ENCODE data around the gene ATP5F1D.

ATP5F1D gene

DNA sequence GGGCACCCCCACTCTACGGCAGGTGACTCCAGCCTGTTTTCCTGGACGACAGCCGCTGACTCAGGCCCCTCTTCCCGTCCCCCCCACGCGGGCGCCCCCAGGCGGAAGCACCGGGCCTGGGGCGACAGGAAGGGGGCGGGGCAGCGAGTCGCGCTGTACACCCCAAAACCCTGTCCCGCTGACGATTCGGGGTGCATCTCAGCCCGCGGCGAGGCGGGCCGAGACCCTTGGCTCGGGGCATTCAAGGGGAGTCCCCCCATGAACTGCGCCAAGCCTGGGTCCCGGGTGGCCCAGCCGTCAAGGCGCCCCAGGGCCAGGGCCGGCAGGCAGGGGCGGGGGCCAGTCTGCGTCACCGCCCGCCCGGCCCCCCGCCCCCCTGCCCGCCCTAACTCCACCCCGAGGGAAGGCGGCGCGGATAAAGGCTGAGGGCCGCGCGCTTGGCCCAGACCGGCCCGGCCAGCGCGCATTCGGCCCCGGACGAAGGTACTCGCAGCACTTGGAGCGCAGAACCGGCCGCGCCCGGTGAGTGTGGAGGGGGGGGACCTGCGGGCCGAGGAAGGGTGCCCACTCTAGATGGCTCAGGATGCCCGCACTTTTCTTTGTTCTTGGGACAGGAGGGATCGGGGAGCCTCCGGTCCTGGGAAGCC is 6.7 kb downstream of the ATP5F1D start, which contains the start of gene MIDN:
Gene MIDN, plus strand, starts transcription at position 445 of the 647 bp plus-strand sequence. CDS start 1,714 bp downstream, outside the sequence.
- DNase-seq: no peak

DNA sequence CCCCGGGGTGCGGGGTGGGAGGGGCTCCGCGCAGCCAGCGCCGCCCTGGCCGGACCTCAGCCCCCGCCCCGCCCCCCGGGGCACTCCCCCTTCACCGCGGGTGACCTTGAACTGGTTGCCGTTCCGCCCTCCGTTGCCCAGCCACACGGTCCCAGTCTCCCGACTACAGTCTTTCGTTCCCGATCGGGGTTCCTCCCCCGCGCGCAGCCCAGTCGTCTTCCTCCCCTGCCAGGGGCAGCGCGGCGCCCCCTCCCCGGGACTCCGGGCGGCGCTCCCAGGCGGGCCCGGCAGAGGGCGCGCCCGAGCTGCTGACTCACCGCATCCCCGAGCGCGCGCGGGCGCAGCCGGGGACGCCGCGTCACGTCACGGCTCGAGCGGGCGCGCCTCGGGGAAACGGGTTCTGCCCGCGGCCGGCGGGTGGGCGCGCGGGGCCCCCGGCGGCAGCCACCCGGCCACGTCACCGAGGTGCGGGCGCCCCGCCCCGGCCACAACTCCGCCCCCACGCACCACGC is 7.3 kb downstream of the ATP5F1D start:
- DNase-seq: no peak

DNA sequence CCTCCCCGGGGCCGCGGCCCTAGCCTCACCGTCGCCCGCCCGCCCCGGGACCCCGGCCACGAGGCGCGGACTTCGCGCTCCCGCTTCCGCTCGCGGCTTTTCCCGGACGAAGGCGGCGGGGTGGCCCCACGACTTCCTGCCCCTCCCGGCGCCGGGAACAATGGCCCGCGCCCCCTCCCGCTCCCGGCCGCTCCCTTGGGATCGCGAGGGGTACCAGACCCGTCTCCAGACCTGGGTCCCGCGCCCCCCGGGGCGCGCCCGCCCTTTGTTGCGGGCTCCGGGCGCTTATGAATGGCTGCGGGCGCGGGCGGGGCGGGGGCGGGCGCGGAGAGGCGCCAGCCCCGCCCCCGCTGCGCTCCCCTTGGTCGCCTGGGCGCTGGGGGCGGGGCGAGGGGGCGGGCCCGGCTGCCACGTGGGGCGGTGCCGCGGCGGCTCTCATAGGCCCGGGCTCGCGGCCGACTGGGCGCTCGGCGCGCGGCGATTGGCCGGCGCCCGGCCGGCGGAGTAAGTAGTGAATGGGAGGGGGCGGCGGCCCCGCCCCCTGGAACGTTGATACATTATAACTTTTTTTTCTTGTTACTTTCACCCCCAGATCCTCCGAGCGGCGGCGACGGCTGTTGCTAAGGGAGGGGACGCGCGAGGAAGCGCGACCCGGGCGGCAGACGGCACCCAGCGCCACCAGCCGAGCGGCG is 7.9 kb downstream of the ATP5F1D start:
- DNase-seq: peak; percentile 88

DNA sequence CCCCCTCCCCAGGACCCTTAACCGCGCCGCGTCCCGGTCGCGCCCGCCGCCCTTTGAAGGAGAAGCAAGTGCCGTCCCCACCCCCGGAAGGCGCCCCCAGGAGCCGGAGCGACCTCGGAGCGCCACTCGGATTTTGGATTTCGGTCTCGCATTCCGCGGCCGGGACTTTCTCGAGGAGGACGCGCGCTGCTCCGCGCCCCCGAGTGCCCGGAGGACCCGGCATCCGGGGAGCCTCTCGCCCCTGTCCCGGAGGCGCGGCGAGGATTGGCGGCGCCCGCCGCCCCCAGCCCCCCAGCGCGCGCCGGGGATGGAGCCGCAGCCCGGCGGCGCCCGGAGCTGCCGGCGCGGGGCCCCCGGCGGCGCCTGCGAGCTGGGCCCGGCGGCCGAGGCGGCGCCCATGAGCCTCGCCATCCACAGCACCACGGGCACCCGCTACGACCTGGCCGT is 8.5 kb downstream of the ATP5F1D start:
- no peak for DNase-seq

DNA sequence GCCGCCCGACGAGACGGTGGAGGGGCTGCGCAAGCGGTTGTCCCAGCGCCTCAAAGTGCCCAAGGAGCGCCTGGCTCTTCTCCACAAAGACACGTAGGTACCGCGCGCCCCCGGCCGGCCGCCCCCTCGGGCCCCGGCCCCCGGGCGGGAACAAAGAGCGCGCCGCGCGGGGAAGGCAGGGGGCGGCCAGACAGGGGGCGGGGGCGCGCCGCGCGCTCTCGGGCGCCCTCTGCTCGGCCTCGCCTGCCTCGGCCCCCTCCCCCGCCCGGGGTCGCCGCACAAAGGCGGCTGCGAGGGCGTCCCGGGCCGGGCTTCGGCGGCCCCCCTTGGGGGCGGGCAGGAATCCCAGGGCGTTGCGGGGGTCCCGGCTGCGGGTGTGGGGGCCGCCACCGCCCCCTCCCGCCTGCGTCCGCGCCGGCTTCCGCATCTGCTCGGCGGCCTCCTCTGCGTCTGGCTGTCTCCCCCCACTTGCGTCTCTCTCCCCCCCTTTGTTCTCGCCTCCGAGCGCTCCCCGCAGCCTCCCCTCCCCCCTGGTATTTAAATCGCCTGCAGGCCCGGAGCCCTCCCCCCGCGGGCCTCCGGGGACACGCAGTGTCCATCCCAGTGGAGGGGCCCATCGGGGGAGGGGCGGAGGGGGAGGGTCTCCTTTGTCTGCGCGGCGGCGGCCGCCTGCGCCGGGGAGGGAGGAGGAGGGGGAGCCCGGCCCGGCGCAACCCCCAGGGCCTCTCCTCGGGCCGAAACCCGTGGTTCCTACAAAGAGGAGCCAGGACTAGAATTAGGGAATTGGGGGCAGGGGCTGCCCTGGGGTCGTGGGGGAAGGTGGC is 9.1 kb downstream of the ATP5F1D start:
- DNase-seq: no peak

DNA sequence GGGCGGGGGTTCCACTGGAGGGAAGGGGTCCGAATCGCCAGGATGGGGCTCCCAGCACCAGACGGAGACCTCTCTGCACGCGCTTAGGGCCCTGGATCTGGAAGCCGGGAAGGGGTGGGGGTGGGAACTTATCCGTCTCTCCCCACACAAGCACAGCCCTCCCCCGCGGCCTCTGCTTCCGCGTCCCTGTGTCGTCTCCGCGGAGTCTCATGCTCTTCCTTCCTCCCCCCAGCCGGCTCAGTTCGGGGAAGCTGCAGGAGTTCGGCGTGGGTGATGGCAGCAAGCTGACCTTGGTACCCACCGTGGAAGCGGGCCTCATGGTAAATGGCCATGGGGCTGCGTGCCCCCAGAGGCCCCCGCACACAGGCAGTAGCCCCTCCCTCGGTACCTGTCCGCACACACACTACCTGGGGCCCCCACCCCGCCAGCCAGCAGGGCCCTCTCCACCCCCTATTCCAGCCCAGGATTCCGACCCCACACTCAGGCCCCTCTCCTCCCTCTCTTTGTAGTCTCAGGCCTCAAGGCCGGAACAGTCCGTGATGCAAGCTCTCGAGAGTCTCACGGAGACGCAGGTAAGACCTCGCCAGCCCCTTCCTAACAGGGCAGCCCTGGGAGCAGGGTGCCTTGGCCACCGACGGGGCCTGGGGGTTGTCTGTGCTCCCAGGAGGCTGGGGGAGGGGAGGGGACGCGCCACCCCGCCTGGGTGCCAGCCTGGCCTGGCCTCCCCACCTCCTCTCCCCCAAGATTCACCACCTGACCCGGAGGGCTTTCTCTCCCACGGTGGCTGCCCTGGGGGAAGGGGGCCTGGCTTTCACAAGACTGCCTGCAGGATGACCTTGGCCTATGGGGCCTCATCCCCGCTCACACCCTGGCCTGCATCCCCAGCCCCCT is 10.0 kb downstream of the ATP5F1D start:
- no peak for DNase-seq

DNA sequence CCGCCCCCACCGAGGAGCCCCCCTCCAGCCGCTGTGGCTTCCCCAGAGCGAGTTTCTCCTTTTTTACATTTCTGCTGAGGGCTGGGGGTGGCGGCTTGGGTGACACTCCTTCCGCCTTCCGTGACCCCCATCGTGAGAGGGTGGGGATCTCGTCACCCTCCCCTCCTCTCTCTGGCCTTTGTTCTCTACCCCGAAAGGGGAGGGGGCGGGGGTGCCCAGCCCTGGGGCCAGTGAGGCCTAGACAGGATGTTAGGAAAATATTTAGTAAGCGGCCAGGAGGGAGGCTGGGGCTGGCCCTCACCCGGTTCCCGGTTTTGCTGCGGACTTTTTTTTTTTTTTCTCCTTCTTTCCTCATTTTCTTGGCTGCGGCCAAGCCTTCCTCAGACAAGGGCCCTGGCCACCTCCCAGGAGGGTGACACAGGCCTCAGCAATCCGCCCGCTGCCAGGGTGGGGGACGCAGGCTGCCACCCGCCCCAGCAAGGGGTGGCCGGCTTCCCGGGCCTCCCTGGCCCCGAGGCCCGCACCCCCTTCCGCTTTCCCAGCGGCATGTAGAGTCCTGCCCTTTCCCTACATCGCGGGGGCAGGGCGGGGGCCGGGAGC is 10.8 kb downstream of the ATP5F1D start:
- DNase-seq: no peak

DNA sequence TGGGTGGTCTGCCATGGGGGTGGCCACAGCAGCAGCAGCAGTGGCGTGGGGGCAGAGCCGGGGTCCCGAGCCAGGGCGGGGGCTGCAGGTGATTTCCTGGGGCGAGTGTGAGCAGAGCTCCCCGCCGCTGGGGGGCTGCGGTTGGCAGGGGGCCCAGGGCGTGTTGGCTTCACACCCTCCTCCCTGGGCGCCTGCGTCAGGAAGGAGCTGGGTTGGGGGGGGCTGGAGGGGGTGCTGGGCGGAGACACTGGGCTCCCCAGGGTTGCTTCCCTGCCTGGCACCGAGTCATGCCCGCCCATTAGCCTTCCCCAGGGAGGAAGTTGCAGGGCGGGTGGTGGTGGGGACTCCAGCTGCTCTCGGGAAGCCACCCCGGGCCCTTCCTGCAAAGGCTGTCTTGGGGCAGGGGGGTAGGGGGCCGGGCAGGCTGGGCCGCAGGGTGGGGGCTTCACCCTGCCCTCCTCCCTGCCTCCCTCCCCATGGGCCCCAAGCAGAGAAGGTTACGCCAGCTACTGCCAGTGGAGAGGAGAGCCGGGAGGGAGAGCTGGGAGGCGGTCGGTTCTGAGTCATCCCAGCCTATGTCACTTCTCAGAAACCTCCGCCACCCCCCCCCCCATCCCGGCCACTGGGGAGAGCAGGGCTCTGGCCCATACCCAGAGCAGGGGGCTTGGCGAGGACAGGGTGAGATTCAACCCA is 11.4 kb downstream of the ATP5F1D start:
- peak; percentile 62 for DNase-seq

DNA sequence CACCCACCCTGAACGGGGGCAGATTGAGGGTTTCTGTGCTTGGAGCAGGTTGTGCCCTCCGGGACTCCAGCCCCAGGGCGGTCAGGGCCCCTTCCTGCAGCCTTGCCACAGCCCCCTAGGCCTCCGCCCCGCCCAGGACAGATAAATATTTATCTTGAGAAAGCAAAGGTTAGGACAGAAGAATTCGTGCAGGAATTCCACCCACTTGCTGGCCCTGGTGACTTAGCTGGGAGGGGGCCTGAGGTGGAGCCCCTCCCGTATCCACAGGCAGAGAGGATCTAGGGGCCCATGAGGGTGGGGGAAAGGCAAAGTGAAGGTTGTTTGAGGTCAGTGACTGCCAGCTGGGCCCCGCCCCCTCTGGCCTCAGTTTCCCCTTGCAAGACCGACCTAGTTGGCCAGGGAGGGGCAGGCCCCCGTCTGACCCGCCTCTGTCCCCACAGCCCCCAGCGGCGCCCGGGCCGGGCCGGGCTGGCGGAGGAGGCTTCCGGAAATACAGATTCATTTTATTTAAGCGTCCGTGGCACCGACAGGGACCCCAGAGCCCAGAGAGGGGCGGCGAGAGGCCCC is 12.0 kb downstream of the ATP5F1D start:
- DNase-seq: no peak

DNA sequence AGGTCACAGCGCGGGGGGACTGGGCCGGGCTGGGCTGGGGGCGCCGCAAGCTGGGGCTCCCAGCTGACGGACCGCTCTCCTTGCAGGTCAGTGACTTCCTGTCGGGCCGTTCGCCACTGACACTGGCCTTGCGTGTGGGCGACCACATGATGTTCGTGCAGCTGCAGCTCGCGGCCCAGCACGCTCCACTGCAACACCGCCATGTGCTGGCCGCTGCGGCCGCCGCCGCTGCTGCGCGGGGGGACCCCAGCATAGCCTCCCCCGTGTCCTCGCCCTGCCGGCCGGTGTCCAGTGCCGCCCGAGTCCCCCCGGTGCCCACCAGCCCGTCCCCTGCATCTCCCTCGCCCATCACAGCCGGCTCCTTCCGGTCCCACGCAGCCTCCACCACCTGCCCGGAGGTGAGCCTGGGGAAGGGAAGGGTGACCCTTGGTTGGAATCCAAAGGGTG is 12.6 kb downstream of the ATP5F1D start:
- no peak for DNase-seq

DNA sequence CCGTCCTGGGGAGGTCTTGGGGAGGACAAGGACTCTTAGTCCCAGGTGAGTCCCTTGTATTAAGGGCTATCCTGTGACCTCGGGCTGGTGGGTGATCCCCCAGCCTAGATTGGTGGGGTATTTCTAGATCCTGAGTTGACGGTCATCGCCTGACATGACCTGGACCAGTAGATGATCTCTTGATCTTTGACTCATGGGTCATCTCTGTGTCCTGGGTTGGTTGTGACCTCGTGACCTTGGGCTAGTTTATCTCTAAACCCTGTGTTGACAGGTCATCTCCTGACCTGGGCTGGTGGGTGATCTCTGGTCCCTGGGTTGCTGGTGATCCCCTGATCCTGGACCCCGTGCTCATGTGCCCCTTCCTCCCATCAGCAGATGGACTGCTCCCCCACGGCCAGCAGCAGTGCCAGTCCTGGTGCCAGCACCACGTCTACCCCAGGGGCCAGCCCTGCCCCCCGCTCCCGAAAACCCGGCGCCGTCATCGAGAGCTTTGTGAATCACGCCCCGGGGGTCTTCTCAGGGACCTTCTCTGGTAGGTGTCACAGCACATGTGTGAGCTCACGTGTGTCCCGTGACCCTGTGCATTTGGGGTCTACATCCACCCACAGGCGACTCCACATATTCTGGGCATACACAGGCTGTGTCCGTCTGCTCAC is 13.1 kb downstream of the ATP5F1D start:
- no peak for DNase-seq

DNA sequence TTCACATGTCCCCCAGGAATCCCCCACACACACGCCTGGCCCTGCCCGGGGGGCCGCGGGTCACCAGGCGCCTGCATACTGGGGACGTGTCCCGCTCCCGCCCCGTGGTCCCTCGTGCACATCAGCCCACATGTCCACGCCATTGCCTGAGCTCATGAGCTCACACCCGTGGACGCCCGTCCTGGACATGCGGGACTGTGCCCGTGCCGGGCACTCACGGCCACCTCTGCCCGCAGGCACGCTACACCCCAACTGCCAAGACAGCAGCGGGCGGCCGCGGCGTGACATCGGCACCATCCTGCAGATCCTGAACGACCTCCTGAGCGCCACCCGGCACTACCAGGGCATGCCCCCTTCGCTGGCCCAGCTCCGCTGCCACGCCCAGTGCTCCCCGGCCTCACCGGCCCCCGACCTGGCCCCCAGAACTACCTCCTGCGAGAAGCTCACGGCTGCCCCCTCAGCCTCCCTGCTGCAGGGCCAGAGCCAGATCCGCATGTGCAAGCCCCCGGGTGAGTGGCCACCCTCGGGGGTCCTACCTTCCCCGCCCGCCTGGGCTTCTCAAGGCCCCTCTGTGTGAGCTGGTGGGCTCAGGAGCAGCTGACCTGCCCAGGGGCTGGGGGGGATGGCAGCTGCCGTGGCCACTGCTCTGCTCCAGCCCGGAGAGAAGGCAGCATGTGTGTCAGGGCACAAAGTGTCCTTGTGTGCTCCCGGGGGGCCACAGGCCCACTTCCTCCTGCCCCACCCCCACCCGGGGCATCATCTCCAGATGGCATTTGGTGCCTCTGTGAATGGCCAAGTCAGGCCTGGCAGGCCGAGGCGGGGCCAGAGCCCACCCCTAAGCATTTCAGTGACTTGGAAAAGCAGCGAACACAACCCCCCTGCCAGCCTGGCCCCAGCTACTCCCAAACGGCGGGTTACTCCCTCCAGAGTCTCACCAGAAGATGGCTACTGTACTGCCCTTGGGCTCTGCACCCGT is 13.9 kb downstream of the ATP5F1D start:
- no peak for DNase-seq

DNA sequence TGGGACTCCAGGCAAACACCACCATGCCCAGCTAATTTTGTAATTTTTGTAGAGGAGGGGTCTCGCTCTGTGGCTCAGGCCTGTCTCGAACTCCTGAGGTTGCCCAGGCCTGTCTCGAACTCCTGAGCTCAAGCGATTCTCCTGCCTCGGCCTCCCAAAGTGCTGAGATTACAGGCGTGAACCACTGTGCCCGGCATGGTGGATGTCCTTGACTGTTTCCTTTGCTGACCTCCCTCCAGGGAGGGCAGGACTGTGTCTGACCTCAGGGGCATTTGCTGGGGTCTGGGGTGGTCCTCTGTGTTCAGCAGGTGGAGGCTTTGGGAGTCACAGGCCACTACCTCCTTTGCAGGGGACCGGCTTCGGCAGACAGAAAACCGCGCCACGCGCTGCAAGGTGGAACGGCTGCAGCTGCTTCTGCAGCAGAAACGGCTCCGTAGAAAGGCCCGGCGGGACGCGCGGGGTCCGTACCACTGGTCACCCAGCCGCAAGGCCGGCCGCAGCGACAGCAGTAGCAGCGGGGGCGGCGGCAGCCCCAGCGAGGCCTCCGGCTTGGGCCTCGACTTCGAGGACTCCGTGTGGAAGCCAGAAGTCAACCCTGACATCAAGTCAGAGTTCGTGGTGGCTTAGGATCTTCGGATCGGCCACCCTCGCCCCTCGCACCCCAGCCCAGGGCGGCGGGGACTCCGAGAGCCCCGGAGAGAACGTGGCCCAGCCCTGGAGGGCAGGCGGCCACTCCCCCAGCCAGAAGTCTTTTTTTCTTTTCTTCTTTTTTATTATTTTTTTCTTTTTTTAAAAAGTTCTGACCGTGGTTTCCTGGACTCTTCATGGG is 15.3 kb downstream of the ATP5F1D start:
- DNase-seq: no peak

DNA sequence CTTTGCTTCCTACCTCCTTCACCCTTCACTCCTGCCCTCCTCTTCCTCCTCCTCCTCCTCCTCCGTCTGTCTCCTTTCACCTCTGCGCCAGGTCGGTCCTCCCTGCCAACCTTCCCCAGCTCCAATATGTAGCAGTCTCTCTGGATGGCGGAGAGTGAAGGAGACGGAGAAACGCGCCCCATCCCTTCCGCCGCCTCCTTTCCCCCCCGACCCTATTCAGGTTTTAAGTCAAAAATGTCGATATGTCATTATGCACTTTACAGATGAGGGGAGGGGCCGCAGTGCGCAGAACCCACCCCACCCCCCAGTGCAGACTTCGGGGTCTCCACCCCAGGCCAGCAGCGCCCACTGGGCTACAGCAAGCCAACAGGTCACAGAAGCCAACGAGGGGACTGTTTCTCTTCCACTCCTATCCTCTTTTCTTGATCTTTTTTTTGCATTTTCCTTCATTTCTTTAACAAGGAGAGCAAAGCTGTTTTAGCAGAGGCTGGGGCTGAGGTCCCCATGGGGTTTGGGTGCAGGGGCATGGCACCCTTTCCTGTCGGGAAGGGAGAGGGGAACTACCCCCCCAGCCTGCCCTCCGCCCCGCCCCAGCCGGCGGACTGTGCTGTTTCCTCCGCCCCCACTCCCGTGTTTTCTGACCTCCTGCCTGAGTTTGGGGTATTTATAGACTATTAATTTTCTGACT is 16.1 kb downstream of the ATP5F1D start:
- no peak for DNase-seq

DNA sequence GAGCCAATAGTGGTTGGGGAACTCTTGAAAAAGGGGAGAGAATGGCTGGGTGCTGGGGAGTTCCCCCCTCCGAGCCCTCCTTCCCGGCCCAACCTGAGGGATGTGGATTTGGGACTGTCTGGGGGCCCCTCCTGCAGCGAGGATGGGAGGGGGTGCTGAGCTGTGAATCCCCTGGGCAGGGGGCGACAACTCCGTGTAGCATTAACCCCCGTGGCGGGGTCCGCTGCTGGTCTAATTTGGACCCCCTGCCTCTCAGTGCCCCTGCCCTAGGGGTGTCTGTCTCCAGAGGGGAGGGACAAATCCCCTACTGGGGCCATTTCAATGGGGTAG is 16.6 kb downstream of the ATP5F1D start:
- DNase-seq: no peak

DNA sequence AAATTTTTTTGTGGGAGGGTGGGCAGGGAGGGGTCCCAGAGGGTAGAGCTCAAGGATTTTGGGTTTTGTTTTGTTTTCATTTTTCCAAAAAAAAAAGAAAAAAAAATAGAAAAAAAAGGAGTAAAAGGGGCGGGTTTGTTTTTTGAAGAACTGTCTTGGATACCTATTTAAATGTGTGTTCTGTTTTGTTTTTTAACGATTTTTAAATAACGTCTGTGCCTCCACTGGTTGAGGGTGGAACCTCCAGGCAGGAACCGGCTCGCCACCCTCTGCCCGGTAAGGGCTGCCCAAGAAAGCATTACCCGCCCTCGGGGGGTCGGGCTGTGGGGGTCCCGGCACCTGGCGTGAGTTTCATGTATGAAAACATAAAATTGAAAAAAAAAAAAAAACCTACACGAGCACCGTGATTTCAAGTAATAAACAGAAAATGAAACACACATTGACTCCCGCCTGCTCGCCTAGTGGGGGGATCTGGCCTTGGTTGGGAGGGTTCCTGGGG is 17.2 kb downstream of the ATP5F1D start:
- DNase-seq: no peak

DNA sequence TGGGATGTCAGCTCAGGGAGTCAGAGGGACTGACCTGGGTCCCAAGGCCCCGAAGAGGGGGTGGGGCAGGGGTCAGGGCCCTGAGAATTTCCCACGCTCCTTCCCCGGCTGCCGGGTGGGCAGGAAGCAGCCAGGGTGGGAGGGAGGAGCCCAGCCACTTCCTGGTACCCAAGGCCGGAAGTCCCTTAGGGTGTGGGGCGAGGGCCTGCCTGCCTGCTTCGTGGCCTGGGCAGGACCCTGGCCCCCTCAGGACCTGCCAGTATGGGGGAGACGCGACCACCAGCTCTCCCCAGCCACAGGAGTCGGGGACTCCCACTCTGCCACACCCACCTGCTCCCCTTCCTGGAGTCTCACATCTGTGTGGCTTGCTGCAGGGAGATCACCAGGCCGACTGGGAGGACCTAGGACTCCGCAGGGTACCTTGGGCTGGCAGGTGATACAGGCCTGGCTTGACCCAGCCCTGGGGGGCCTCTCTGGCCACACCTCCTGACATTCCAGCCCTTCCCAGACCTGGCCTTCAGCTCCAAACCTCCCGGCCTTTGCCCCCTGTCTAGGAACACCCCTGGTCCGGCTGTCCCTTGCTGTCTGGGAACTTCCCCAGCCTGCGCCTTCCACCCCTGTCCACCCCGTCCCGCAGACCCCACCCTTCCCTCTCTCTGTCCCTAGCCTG is 17.8 kb downstream of the ATP5F1D start:
- no peak for DNase-seq

All from NCI-H2107 (cell line).